GOT3 (cell line): ENCODE data around the gene FBN1.

Experiments used
- DNase-seq: peaks from one replicate; lab custom pipeline; 2025; ENCODE audit warnings: mixed read lengths; lab: John Stamatoyannopoulos, UW

Gene FBN1

DNA sequence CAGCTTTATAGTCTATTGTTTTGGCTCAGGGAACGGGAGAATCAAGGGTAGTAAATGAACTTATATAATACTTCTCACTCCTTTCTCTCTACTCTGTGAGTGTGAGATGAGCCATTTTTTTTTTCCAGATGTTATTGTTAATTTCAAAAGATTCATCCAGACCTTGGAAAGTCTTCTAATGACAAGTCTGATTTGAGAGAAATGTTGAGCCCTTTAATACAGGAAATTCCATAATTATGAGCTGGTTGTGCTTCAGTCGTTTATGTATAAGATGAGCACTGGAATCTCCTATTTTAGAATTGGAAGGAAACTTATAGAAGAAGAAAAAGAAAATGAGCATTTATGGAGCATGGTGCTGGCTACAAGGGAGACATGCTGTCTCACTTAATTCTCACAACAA, 92.0 kb downstream of the FBN1 start:
- DNase-seq: no peak

DNA sequence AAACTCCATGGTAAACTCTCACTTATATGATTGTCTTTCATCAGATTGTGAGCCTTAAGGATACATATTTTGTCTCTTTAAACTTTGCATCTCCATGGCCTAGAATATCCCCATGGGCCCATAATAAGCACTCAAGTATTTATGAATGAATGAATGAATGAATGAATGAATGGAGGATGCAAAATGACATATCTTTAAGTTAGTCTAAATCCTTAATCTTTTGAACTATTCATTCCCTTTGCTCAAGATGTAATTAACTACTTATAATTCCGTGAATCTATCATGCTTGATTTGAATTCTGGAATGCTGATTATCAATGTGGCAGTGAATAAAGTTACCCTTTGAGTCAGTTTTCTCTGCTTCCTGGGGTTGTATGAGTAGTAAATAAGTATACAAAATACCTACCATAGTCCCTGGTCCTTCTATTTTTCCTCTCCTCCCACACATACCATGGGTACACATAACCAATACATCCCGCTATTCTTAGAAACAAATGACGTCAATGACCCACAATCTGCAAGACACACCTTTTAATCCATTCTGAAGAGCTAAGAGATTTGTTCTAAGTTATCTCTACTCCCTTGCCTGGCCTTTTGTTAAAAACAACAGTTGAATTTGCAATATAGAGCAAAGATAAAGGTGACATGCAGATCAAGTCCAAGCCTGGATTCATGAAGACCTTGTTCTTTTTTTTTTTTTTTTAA, 94.5 kb downstream of the FBN1 start:
- DNase-seq: no peak

DNA sequence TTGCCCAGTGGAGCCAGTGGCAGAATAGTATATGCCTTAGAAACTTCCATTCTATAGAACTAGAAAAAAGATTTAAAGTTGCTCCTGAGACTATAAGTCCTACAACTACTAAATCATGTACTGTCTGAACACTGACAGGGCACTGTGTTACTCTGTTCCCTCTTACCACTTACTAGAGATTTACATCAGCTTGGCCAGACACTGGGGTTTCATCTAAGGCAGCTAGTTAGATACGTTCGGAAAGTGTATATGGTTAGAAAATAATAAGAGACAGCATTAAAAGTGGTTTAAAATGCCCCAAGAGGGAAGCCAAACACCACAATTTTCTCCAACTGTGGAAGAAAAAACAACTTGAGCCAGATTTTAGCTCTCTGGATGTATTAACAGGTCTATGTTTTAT, 97.1 kb downstream of the FBN1 start:
- no peak for DNase-seq

DNA sequence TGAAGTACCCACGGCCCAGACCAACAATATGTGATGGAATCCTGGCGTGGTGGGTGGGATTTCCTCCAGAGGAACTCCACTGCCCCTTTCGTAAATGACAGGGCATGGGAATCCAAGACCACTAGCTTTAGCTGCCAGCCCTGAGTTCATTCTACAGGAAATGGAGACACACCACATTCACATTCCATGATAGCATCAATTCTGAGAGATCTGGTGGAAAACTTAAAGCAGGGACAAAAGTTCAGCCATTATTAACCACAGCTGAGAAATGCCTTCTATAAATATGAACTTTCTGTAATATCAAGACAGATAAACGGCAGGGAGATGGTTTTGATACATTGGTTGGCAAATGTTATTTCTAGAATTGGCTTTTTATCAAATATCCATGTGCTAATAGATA, 98.2 kb downstream of the FBN1 start:
- DNase-seq: no peak

DNA sequence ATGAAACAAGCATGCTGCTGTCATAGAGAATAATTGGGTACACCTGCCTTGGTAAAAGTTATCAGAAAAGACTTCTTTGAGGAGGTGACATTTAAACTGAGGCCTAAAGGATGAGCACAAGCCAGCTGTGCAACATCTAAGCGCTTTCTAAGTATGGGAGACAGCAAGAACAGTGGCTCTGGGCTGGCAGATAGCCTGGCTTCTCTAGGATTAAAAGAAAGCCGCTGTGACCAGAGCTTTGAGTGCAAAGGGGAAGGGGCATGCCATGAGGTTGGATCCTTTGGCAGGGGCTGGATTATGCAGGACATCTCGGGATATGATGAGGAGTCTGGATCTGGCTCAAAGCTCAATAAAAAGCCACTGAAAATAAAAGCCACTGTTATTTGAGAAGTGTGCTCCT, 99.2 kb downstream of the FBN1 start:
- no peak for DNase-seq

DNA sequence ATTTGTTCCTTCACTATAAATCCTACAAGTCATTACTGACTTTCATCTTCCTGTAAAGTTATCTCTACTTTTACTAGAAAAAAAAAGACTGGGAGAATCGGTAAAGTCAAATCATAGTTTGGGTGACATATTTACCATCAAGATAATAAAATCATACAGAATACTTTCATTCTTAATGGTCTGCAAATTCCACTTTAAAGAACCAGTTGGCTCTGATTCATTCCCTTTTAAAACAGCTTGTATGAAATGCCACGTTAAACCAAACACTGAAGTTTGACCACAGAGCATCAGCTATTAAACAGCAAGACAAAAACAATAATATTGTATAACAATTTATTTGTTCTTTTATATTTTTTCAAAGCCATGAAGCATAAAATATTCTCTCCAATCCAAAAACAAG, 100.7 kb downstream of the FBN1 start:
- DNase-seq: no peak

DNA sequence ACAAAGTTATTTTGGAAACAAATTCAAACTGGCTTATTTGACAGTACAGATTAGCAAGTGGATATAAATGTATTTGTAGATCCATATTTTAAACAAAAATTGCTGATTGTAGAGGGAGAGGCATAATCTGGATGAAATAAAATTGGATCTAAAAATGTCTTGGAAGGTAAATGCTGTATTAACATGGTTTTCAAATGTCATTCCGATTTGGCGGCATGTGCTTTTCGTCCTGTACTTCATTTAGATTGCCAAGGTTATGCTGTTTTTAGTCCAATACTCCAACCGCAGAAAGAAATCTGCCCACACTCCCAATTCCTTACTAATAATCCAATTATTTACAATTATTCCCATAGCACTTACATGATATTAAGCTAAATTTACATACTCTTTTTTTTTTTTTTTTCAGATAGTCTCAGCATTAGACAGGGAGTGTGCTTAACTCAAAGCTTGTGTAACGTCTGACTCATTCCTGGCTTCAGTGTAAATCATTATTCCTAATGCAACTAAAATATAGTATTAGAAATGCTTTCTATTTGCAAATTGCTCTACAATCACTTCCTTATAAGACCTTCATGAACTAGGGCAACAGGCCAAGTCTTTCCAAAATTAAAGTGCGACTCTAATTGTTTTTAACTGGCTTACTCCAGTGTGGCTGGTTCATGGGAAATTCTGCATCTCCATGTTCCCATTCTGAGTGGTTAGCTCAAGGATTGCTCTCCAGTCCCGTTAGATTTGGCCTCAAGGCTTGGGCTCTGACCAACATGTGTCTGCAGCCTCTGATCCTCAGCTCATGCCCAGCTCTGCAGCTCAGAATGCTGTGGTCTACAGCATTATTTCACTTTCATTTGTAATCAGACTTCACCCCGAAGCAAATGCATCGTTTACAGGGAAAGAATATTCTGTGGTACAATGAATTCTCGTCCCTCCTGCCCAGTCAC, 103.9 kb downstream of the FBN1 start:
- no peak for DNase-seq

DNA sequence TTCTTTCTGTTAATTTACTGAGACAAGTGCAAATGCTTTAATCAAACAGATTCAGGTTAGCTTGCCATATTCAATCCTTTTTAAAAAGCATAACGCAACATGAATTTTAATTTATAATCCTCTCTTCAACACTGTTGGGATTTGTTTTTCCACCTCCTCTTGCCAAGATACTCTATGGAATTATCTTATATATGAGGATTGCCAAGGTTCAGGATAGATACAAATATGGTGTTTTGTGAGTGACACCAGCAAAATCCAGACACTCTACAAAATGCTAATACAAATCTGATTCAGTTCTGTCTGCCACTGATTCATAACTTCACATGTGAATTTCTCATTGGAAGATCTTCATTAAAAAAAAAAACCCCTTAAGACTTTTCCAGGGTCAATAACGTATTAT, 104.8 kb downstream of the FBN1 start:
- no peak for DNase-seq

DNA sequence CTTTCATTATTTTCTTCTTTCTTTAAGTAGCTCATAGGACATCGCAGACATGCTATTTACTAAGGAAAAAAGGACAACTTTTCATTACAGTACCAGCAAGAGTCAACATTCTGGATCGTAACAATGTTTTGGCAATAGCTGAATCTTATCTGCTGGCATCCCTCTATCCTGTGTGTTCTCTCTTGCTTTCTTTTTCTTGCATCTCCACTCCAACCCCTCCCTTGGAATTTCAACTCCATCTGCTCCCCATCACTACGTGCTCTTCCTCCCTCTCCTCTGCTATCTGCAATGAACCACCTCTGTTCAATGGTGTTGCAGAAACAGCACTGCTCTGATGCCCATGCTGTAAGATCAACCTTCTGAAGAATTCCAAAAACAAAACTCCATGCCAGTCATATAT, 106.6 kb downstream of the FBN1 start:
- DNase-seq: no peak

DNA sequence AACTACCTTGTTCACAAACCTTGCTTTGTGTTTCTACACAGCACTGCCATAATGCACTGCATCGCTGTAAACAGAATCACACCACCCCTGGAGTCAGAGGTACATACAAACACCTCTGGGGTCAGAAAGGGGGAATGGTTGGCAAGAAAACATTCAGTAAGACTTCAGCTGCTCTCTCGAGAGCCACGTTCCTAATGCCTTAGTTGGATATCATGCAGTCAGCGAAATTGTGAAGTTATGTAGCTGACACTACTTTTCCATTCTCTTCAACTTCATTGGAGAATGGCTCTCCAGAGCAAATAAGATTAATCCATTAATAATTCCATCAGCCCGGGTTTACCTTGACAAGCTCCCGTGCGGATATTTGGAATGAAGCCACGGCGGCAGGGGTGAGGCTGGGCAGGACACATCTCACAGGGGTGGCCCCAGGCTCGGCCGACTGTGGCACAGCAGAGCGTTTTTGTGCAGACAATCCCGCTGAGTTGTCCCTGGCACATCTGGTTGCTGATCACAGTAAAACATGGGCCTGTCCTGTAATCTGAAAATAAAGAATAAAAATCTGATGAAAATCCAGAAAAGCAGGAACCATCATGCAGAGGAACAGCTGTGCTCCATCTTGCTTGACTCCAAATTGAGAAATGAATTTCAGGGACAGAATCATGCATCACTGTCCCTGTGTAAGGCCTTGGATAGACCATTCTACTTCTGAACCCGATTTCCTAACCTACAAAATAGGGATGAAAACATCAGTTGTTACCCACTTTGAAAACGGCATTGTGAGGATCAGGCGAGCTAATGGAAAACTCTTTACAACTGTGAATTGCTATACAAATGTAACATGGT, 108.0 kb downstream of the FBN1 start:
- DNase-seq: no peak

DNA sequence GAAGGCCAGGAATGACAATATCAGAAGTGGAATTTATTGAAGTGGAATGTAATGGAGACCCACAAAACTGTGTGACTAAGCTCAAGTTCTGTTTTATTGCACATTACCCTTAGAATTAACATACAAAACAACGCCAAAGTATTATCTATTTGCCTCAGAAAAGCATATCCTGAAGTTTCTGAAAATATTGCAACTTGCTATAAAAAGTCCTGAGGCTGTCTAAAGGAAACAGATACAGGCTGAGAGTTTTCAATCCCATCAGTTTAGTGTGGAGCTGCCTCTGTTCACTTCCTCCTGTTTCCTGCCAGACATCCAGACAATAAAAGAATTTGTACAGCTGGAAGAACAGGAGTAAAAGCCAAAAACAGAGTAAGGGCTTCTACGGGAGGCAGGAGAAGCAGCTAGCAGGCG, 108.8 kb downstream of the FBN1 start:
- DNase-seq: no peak

DNA sequence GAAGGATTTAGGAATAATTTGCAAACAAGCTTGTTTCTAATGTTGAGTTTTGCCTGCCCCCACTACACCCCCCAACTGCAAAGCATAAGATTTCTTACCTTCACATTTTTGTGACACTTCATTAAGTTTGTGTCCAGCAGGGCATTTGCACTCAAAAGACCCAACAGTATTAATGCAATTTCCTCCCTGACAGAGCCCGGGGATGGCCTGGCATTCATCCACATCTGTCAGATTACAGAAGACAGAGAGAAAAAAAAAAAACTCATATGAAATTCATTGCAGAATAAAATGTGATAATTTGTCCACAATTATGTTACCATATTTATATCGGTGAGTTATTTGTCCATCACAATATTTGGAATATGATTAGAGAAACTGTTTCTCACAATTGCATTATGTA, 111.5 kb downstream of the FBN1 start:
- DNase-seq: no peak

DNA sequence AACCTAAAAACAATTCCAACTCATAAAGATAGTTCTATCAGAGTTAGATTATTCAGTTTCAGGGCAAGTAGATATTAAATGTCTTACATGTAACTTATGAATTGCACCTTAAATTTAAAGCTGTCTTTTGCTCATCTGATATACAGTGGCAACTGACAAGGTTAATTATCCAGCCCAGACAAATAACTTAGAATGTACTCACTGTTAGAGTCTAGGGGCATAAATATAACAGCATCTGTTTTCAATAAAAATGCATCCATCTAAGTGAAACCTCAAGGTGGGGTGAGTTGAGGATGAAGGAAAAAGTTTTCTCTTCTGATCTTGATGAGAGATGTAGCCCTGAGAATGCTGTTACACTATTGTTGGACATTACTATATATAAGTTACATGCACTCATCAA, 112.6 kb downstream of the FBN1 start:
- no peak for DNase-seq

DNA sequence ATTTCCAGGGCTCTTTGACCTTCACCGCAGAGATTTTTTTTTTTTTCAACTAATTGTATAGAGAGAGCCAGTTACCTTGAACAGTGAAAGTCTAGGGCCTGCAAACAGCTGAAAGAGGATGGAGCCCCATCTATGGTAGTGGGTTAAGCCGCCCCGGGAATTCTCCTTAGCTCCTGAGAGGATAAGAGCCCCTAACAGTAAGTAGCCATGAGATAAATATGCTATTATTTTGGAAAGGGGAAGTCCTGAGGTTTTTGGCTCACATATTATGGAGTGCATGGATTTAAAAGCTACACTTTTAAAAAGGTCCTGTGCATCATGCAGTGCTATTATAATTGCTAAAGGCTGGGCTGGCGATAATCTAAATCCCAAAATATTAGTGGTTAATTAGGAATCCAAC, 115.0 kb downstream of the FBN1 start:
- DNase-seq: no peak

DNA sequence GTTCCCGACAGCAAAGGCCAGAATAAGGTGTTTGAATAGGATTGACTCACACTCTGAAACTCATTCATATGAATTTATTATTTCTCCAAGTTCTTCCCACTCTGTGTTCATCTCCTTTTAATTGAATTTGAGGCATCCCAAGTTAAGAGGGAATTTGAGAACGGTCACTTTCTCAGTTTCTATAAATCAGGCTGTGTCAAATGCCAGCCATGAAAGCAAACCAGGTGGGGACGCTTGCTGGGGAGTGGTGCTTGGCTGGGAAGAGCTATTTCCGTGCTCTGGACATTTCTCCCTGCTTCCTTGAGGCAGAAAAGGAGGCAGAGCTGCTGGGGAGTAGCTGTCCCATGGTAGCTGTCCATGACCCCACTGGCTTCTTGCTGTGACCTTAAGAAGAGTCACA, 116.6 kb downstream of the FBN1 start:
- no peak for DNase-seq

DNA sequence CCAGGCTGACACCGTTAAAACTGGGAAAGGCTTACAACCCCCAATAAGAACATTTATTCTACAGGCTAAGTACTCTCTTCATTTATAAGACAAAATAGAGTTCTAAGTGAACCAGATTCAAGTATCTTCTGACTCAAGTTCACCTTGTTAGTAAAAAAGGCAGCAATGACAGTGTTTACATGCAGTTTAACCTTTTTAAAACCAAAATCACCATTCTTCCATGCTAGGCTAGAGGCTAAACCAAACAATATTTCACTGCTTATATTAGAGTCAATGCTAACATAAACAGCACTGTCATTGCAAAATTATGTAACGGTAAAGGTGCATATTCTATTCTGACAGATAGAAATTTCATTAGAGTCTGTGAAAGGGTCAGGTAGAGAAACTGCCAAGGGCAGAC, 118.0 kb downstream of the FBN1 start:
- DNase-seq: no peak

DNA sequence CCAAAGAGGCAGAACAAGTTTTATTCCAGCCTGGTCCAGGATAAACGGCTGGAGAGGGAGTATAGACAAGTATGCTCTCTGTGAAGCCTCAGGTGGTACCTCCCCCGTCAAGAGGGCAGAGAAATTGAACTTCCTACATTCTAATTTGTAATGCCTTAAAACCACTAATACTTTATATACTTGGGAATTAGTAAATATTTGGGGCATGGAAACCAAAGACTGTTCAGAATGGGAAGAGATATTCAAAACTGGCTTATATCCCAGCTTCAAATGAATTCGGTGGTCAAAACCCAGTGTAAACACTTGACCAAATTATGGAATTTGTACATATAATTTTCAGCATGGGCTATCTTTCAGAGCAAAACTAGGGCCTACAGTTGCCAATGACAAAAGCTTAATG, 122.6 kb downstream of the FBN1 start:
- no peak for DNase-seq

DNA sequence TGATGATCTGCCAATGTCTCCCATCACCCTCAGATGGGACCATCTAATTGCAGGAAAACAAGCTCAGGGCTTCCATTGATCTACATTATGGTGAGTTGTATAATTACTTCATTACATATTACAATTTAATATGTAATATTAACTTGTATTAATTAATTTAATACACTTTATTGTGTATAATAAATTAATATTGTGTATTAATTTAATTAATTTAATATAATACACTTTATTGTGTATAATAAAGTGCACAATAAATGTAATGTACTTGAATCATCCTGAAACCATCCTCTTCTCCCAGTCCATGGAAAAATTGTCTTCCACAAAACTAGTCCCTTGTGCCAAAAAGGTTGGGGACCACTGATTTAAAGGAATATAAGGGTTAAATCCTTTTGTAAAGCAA, 123.4 kb downstream of the FBN1 start:
- DNase-seq: no peak

DNA sequence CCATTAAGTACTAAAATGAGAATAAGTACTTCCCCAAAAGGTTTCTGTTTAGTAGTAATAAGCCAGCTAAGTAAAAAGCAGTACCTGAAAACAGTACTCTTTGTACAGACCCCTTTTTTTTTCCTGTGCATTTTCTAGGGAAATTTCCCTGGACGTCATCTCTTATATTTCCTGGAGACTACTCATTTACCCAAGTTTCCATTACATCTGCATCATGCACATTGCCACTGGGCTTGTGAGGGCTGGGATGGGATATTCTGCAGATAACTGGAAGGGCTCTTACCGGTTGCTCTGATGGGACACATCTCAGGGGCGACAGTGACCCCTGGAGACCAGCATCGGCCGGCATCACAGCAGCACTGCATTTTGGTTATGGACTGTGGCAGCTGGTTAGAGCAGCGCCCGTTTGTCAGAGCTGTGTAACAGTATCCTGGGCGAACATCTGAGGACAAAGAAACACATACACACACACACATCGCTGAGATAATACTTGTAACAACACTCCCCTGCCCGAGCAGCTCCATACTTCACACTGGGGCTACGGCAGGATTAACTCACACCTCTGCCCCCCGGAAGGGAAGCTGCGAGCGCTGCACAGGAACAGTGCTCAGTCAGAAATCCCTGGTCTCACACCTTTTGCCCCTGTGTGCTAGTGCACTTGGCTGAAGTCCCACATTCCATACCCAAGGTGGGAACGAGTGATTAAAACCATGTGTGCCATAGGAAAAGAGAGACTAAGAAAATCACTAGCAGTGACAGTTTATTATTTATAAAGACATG, 124.9 kb downstream of the FBN1 start:
- no peak for DNase-seq

DNA sequence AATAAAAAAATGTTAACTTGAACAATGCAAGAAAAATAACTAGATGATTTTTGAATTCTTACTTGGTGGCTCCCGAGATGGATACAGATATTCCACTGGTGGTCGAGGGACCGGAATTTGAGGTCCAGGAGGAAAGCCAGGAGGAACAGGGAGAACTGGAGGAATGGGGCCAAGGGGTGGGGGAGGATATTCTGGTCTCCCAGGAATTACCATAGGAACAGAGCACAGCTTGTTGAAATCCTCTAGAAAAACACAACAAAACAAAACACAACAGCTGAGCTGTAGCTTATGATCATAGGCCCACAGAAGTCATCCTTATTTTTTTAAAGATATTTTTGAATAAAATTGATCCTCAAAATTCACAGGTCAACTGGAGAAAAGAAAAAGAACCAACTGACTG, 129.4 kb downstream of the FBN1 start:
- DNase-seq: no peak

DNA sequence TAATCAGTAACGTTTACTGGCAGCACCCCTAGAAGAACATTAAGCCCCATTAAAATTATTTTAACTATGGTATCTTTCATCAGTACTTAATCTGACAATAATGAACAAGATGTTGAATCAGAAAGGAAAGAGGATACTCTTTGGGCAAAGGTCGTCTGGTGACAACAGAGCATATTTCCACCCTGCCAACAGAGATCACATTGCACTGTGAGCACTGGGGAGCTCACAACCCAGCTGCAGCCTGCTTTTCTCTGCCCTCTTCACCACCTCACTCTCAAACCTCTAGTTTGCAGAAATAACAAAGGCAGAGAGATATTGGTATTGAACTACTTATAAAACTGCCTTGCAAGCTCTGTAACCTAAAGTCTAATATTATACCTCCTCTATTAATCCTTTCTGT, 130.0 kb downstream of the FBN1 start:
- no peak for DNase-seq
